SK-N-SH (cell line): ENCODE measurements around the gene FCER2. TPM values are rescaled to one million over a fixed set of nuclear protein-coding genes. Genes with fewer than 3 reads are reported as not detected.

Experiments used
- CTCF ChIA-PET: fragments of 300-600, 350-600 bp; formaldehyde crosslinking; extraction: SDS; loops from one replicate; lab custom pipeline; 2021; lab: Yijun Ruan, JAX
- POLR2A ChIA-PET: fragments of 350-600 bp; sonication (Branson Sonifier 250); formaldehyde crosslinking; extraction: SDS; loops from one replicate; lab custom pipeline; 2020; ENCODE audit warnings: antibody characterized with exemption, inconsistent platforms; lab: Yijun Ruan, JAX
- DNase-seq: peaks from one replicate; pipeline ENCODE4 v3.0.0; 2012
- H2AFZ ChIP-seq: fragments of 200-600 bp; sonication (generic); 2 replicates; pipeline ENCODE4 v1.8.1; 2016; ENCODE audit warnings: antibody characterized with exemption, mild to moderate bottlenecking, low read depth
- H3F3A ChIP-seq: fragments of 200-600 bp; sonication (generic); replicated peaks from 2 replicates; pipeline ENCODE3; 2016; ENCODE audit warnings: antibody characterized with exemption, mild to moderate bottlenecking; ENCODE audit not compliant: insufficient read depth
- H3K27ac ChIP-seq, 2 experiments: fragments of 200-500 bp in 1 of 2; fragments of 200-600 bp in 1 of 2; sonication (Bioruptor generic) in 1 of 2; sonication (generic), shearing (Covaris generic) in 1 of 2; 2 replicates each; pipeline versions ENCODE4 v1.5.1 to v1.6.1; 2014 to 2016; ENCODE audit warnings: low read depth in 2 of 2, inconsistent platforms in 1 of 2, low read length in 1 of 2, mild to moderate bottlenecking in 1 of 2, mixed read lengths in 1 of 2
- H3K27me3 ChIP-seq: fragments of 200-600 bp; sonication (generic), shearing (Covaris generic); 2 replicates; pipeline ENCODE4 v1.6.1; 2016; ENCODE audit warnings: mixed run types; ENCODE audit not compliant: insufficient read depth
- H3K36me3 ChIP-seq, 2 experiments: fragments of 200-500 bp in 1 of 2; fragments of 200-600 bp in 1 of 2; sonication (Bioruptor generic) in 1 of 2; sonication (generic) in 1 of 2; replicated peaks in 1 of 2; 2 replicates each; pipeline versions ENCODE3 to v1.5.1; 2014 to 2016; ENCODE audit warnings: low read length in 1 of 2, mild to moderate bottlenecking in 1 of 2; ENCODE audit not compliant: insufficient read depth in 2 of 2, control insufficient read depth in 1 of 2
- H3K4me1 ChIP-seq, 2 experiments: fragments of 200-500 bp in 1 of 2; fragments of 200-600 bp in 1 of 2; sonication (Bioruptor generic) in 1 of 2; sonication (generic), shearing (Covaris generic) in 1 of 2; 2 replicates each; pipeline versions ENCODE4 v1.5.1 to v1.6.1; 2014 to 2016; ENCODE audit warnings: low read depth in 1 of 2, low read length in 1 of 2, mixed run types in 1 of 2; ENCODE audit not compliant: insufficient read depth in 2 of 2, control insufficient read depth in 1 of 2
- H3K4me2 ChIP-seq: fragments of 200-600 bp; sonication (generic), shearing (Covaris generic); 2 replicates; pipeline ENCODE4 v1.6.1; 2017; ENCODE audit warnings: mixed run types
- H3K4me3 ChIP-seq, 2 experiments: fragments of 200-500 bp in 1 of 2; fragments of 200-600 bp in 1 of 2; sonication (Bioruptor generic) in 1 of 2; sonication (generic), shearing (Covaris generic) in 1 of 2; 2 replicates each; pipeline versions ENCODE4 v1.5.1 to v1.8.1; 2014 to 2016; ENCODE audit warnings: low read depth in 2 of 2, inconsistent platforms in 1 of 2, low read length in 1 of 2, mild to moderate bottlenecking in 1 of 2, mixed read lengths in 1 of 2, moderate library complexity in 1 of 2
- H3K79me2 ChIP-seq: fragments of 200-600 bp; sonication (generic); 2 replicates; pipeline ENCODE4 v1.8.1; 2017; ENCODE audit warnings: mild to moderate bottlenecking; ENCODE audit not compliant: insufficient read depth
- H3K9ac ChIP-seq: fragments of 200-600 bp; sonication (generic); 2 replicates; pipeline ENCODE4 v1.6.1; 2017; ENCODE audit warnings: mixed run types
- H3K9me2 ChIP-seq: fragments of 200-600 bp; sonication (generic); 2 replicates; pipeline ENCODE4 v1.6.1; 2017; ENCODE audit warnings: mixed run types
- H3K9me3 ChIP-seq: fragments of 200-600 bp; sonication (generic); 2 replicates; pipeline ENCODE4 v1.6.1; 2017; ENCODE audit warnings: mixed run types, mild to moderate bottlenecking, moderate library complexity
- H4K20me1 ChIP-seq: fragments of 200-600 bp; sonication (generic); 2 replicates; pipeline ENCODE4 v1.6.1; 2017; ENCODE audit warnings: mild to moderate bottlenecking, mixed run types; ENCODE audit not compliant: insufficient read depth
- ELF1 ChIP-seq: IDR thresholded peaks from 2 replicates; pipeline ENCODE4 v1.4.0; 2012
- EP300 ChIP-seq, 2 experiments: IDR thresholded peaks; 2 replicates each; pipeline versions ENCODE4 v1.4.0 to v1.6.1; 2012; ENCODE audit warnings: borderline replicate concordance in 1 of 2, low read depth in 1 of 2, low read length in 1 of 2
- FOSL2 ChIP-seq: IDR thresholded peaks from 2 replicates; pipeline ENCODE4 v1.4.0; 2012; ENCODE audit warnings: low read depth, mild to moderate bottlenecking, moderate library complexity, borderline replicate concordance
- FOXJ3 ChIP-seq: sonication (generic); formaldehyde crosslinking; IDR thresholded peaks from 2 replicates; pipeline ENCODE4 v1.5.1; 2020; ENCODE audit warnings: mild to moderate bottlenecking, missing genetic modification reagents
- FOXM1 ChIP-seq: IDR thresholded peaks from 2 replicates; pipeline ENCODE4 v1.4.0; 2012; ENCODE audit warnings: low read depth, mild to moderate bottlenecking
- GABPA ChIP-seq: IDR thresholded peaks from 2 replicates; pipeline ENCODE4 v1.4.0; 2012; ENCODE audit warnings: low read depth, mild to moderate bottlenecking
- GATA2 ChIP-seq: sonication (generic); formaldehyde crosslinking; IDR thresholded peaks from 2 replicates; pipeline ENCODE4 v1.5.0; 2020; ENCODE audit warnings: mild to moderate bottlenecking, missing genetic modification reagents
- IRF3 ChIP-seq: fragments of 150-350 bp; IDR thresholded peaks from 2 replicates; pipeline ENCODE4 v1.6.1; 2016; ENCODE audit warnings: mild to moderate bottlenecking, low read depth, low read length
- MXI1 ChIP-seq: IDR thresholded peaks from 2 replicates; pipeline ENCODE4 v1.6.1; 2012; ENCODE audit warnings: mild to moderate bottlenecking, low read depth, low read length, improper control_type of control experiment
- NRF1 ChIP-seq: IDR thresholded peaks from 2 replicates; pipeline ENCODE4 v1.6.1; 2012; ENCODE audit warnings: low read depth, mild to moderate bottlenecking, low read length
- POLR2AphosphoS5 ChIP-seq: IDR thresholded peaks from 2 replicates; pipeline ENCODE4 v1.6.1; 2012; ENCODE audit warnings: low read depth, low read length
- RAD21 ChIP-seq: IDR thresholded peaks from 2 replicates; pipeline ENCODE4 v1.6.1; 2012; ENCODE audit warnings: mild to moderate bottlenecking, low read length
- RXRA ChIP-seq: IDR thresholded peaks from 2 replicates; pipeline ENCODE4 v1.4.0; 2012; ENCODE audit warnings: low read depth, mild to moderate bottlenecking, borderline replicate concordance
- SIN3A ChIP-seq: IDR thresholded peaks from 2 replicates; pipeline ENCODE4 v1.6.1; 2012; ENCODE audit warnings: low read depth, mild to moderate bottlenecking, low read length, moderate library complexity, borderline replicate concordance
- TAF1 ChIP-seq: IDR thresholded peaks from 2 replicates; pipeline ENCODE4 v1.6.1; 2012; ENCODE audit warnings: low read depth, mild to moderate bottlenecking, low read length, moderate library complexity, borderline replicate concordance
- TCF12 ChIP-seq: IDR thresholded peaks from 2 replicates; pipeline ENCODE4 v1.4.0; 2012
- YY1 ChIP-seq: IDR thresholded peaks from 2 replicates; pipeline ENCODE4 v1.4.0; 2012; ENCODE audit warnings: low read depth, mild to moderate bottlenecking
- WGBS: methylation state at CpG from one replicate; pipeline ENCODE4 v1.1.6; 2017; ENCODE audit warnings: low lambda C conversion rate; 5-methylcytosine and 5-hydroxymethylcytosine counted together
- polyA plus RNA-seq, 3 experiments: library from polyadenylated mRNA; depleted of rRNA; stranded (reverse); fragments of >200 nt; gene quantifications; 2 replicates each; pipeline ENCODE4 v1.2.3, GENCODE V29; 2012
- TF ChIP-seq, protein P1 (sequence below): IDR thresholded peaks from 2 replicates; pipeline ENCODE4 v1.4.0; 2012; ENCODE audit warnings: low read depth, borderline replicate concordance
- TF ChIP-seq, protein P2 (sequence below): IDR thresholded peaks from 2 replicates; pipeline ENCODE4 v1.4.0; 2012; ENCODE audit warnings: low read depth

Gene FCER2
- polyA plus RNA-seq, 1 of the 3 experiments (the other 2 are of a cell fraction), result not detected

- TF ChIP-seq, protein P1, sequence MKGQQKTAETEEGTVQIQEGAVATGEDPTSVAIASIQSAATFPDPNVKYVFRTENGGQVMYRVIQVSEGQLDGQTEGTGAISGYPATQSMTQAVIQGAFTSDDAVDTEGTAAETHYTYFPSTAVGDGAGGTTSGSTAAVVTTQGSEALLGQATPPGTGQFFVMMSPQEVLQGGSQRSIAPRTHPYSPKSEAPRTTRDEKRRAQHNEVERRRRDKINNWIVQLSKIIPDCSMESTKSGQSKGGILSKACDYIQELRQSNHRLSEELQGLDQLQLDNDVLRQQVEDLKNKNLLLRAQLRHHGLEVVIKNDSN, result no peak
- TF ChIP-seq MXI1 (no peak), YY1 (no peak), TAF1 (no peak), GATA2 (CRISPR knock-in tag) (no peak), ELF1 (no peak), FOSL2 (no peak), FOXM1 (no peak), NRF1 (no peak), RXRA (no peak), TCF12 (no peak), EP300 (IDR thresholded peaks at IDR 0.05; ENCODE audit: borderline replicate concordance in 1 of 2, low read depth in 1 of 2, low read length in 1 of 2) (no peak), GABPA (no peak), POLR2AphosphoS5 (no peak), FOXJ3 (CRISPR knock-in tag) (no peak), IRF3 (no peak), RAD21 (no peak), SIN3A (no peak)
- TF ChIP-seq, protein P2, sequence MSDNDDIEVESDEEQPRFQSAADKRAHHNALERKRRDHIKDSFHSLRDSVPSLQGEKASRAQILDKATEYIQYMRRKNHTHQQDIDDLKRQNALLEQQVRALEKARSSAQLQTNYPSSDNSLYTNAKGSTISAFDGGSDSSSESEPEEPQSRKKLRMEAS, result no peak
- TF ChIP-seq, all 33 proteins: peak for 0
- Histone ChIP-seq H3K4me1 (no peaks in the 10 kb centered on the region), H4K20me1 (no peaks in the 10 kb centered on the region), H3K36me3 (no peaks in the 10 kb centered on the region), H3F3A (no peaks in the 10 kb centered on the region), H3K4me3 (no peak overlapping the region), H3K27me3 (peaks cover 88% of the 10 kb centered on the region), H3K4me2 (no peak overlapping the region), H3K79me2 (no peaks in the 10 kb centered on the region), H3K9me3 (no peaks in the 10 kb centered on the region), H3K9ac (no peak overlapping the region), H3K27ac (no peak overlapping the region), H3K9me2 (no peaks in the 10 kb centered on the region), H2AFZ (no peak overlapping the region)
- POLR2A ChIA-PET, result no interaction called here
- WGBS, result 0% methylated on average over 1 of the region's 11 CpGs
- DNase-seq, result no peak
- CTCF ChIA-PET, result interaction anchor here (3.0 kb wide), 1 partner anchor 18 kb away, joined by 13 read pairs; the partner anchor contains the start of gene TRAPPC5
Observed at GRCh38 chr19:7698583-7698982, 3.3 kb downstream of the FCER2 start.
